ENCODE data around the gene LAD1. TPM values are rescaled to one million over a fixed set of nuclear protein-coding genes. Genes with fewer than 3 reads are reported as not detected.

The LAD1 gene
- polyA plus RNA-seq, 3 donors: not detected

- Histone ChIP-seq H3K27me3 (ENCODE audit: control insufficient read depth in 2 of 2, insufficient read depth in 2 of 2, low read length in 2 of 2) (no peaks in the 10 kb centered on the region), H3K4me2 (replicated peaks; ENCODE audit: extremely low read depth, low read length, poor library complexity, severe bottlenecking) (no peak overlapping the region), H3K9me3 (replicated peaks in 1 of 2; ENCODE audit: control insufficient read depth in 1 of 2, insufficient read depth in 1 of 2, low read length in 2 of 2) (no peaks in the 10 kb centered on the region), H4K20me1 (ENCODE audit: insufficient read depth, low read length) (no peaks in the 10 kb centered on the region), H3K79me2 (ENCODE audit: insufficient read depth, low read length) (no peaks in the 10 kb centered on the region), H3K4me3 (replicated peaks in 1 of 3; ENCODE audit: low read depth in 2 of 3, low read length in 3 of 3) (no peak overlapping the region), H3K36me3 (replicated peaks in 1 of 2; ENCODE audit: control insufficient read depth in 1 of 2, insufficient read depth in 2 of 2, low read length in 2 of 2) (no peaks in the 10 kb centered on the region), H2AFZ (ENCODE audit: insufficient read depth, low read depth, low read length, poor library complexity, severe bottlenecking) (no peak overlapping the region), H3K4me1 (ENCODE audit: control insufficient read depth in 1 of 2, insufficient read depth in 2 of 2, low read length in 2 of 2) (no peaks in the 10 kb centered on the region), H3K9ac (ENCODE audit: insufficient read depth, low read length, poor library complexity, severe bottlenecking) (no peak overlapping the region), H3K27ac (ENCODE audit: low read depth in 1 of 2, low read length in 2 of 2) (no peak overlapping the region)
- no peak overlapping the region for H3K4me3 Mint-ChIP-seq
- H3K4me1 Mint-ChIP-seq: no peaks in the 10 kb centered on the region
- H3K36me3 Mint-ChIP-seq: no peaks in the 10 kb centered on the region
- TF ChIP-seq CTCF (IDR thresholded peaks at IDR 0.05): no peak
- peaks cover 0 to 1% (median 0%) of the 10 kb centered on the region in 7 donors for H3K9me3 Mint-ChIP-seq
- H3K27ac Mint-ChIP-seq: peak overlapping the region in 1 of 7 donors; percentile 71
- intact Hi-C loops (cut with micrococcal nuclease): no loop called here
- 95% methylated on average over 2 of the region's 2 CpGs for WGBS (ENCODE audit: insufficient coverage)
- peaks cover 5 to 6% (median 6%) of the 10 kb centered on the region in 3 donors for H3K27me3 Mint-ChIP-seq (ENCODE audit: low read depth in 3 of 3)
- DNase-seq: no peak
Observed at GRCh38 chr1:201359873-201360210, 39.3 kb downstream of the LAD1 start.

DNA sequence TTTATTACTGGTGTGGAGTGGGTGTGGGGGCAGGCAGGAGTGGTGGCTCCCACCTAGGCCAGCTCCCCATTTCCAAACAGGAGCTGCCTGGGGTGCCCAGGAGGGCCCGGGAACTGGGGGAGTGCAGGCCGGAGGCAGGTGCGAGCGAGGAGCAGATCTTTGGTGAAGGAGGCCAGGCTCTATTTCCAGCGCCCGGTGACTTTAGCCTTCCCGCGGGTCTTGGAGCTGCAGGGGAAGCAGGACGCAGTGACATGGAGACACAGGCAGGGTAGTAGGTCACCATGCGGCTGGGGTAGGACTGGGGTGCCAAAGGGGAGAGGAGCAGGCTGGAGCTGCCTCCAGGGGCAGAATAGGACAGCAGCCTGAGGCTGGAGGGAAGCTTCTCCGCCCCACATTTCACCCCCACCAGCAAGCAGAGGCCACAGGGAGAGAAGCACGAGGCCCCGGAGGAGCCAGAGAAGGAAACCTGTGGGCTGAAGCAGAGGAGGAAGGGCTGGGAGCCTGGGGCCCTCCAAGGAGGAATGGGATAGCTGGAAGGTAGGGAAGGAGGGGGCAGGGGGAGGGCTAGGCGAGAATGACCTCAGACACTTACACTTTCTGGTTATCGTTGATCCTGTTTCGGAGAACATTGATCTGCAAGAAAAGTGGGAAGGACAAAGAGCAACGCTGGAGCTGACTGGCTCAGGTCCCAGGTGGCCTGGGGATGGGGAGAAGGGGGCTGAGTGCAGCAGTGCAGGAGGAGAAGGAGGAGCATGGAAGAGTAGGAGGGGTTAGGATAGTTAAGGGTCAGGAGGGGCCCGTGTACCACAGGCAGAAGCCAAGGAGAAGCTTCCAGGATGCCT lies 39.9 kb downstream of the LAD1 start:
- 78% methylated on average over 15 of the region's 18 CpGs for WGBS (ENCODE audit: insufficient coverage)
- no peak for TF ChIP-seq CTCF (IDR thresholded peaks at IDR 0.05)
- no peaks in the 10 kb centered on the region for H3K4me1 Mint-ChIP-seq

More for the DNA sequence above, 39.9 kb downstream of the LAD1 start:
- no peaks in the 10 kb centered on the region for H3K79me2 ChIP-seq (ENCODE audit: insufficient read depth, low read length)
- no peak overlapping the region for H3K9ac ChIP-seq (ENCODE audit: insufficient read depth, low read length, poor library complexity, severe bottlenecking)
- no peaks in the 10 kb centered on the region for H3K36me3 ChIP-seq (replicated peaks in 1 of 2; ENCODE audit: control insufficient read depth in 1 of 2, insufficient read depth in 2 of 2, low read length in 2 of 2)
- intact Hi-C loops (cut with micrococcal nuclease): no loop called here
- no peak overlapping the region for H3K4me3 ChIP-seq (replicated peaks in 1 of 3; ENCODE audit: low read depth in 2 of 3, low read length in 3 of 3)
- no peaks in the 10 kb centered on the region for H3K27me3 ChIP-seq (ENCODE audit: control insufficient read depth in 2 of 2, insufficient read depth in 2 of 2, low read length in 2 of 2)
- Mint-ChIP-seq H3K4me3 (no peak overlapping the region), H3K36me3 (no peaks in the 10 kb centered on the region), H3K27me3 (ENCODE audit: low read depth in 3 of 3) (peaks cover 3 to 10% (median 9%) of the 10 kb centered on the region in 3 donors), H3K27ac (no peak overlapping the region), H3K9me3 (peaks cover 0 to 1% (median 0%) of the 10 kb centered on the region in 7 donors)
- no peak overlapping the region for H2AFZ ChIP-seq (ENCODE audit: insufficient read depth, low read depth, low read length, poor library complexity, severe bottlenecking)
- H3K9me3 ChIP-seq (replicated peaks in 1 of 2; ENCODE audit: control insufficient read depth in 1 of 2, insufficient read depth in 1 of 2, low read length in 2 of 2): no peaks in the 10 kb centered on the region
- no peak for DNase-seq
- no peak overlapping the region for H3K27ac ChIP-seq (ENCODE audit: low read depth in 1 of 2, low read length in 2 of 2)
- no peaks in the 10 kb centered on the region for H4K20me1 ChIP-seq (ENCODE audit: insufficient read depth, low read length)
- no peak overlapping the region for H3K4me2 ChIP-seq (replicated peaks; ENCODE audit: extremely low read depth, low read length, poor library complexity, severe bottlenecking)
- no peaks in the 10 kb centered on the region for H3K4me1 ChIP-seq (ENCODE audit: control insufficient read depth in 1 of 2, insufficient read depth in 2 of 2, low read length in 2 of 2)

Measured in CD14-positive monocyte (primary cell).